ENCODE measurements around the gene TIPARP. TPM values are rescaled to one million over a fixed set of nuclear protein-coding genes. Genes with fewer than 3 reads are reported as not detected.

The TIPARP gene
- total RNA-seq, 1 experiment from 2014 or later, result 155 TPM

DNA sequence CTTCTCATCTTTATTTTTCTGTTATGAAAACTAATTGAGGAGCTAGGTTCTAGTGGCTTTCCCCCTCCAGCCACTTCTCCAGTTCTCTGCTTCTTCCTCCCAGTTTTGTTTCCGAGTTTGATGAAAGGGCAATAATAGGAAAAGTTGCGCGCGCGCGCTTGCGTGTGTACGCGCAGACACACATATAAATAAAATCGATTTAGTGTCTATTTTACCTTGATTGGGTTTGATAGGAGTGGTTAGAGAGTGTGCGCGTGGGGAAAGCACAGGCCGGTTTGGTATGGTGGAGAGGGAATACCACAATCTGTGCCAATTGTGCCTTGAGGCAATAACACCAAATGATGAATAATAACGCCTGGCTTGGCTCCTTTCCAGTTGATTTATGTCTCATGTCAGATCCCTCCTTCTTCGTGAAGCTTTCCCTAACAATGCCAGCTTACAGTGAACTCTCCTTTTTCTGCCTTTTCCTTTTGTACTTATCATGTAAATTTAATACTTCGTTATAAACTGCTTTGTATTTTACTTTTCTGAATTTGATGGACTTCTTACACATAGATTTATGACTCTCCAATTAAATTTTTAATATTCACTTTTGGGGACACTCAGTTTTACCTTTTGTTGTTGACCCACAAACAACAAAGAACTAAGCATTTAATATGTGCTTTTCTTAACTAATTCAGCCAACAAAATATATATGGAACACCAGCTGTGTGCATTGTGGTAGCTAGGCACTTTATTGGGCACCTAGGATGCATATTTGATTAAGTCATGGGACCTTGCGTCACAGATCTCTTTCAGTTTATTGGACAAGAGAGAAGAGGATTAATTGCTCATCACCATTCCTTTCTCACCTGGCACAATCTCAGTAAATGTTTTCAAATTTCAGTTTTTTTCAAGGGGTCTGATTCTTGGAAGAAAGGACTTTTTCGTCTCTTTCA is 1.7 kb downstream of the TIPARP start:
- DNase-seq (ENCODE audit: low read depth), result peak; percentile 96

DNA sequence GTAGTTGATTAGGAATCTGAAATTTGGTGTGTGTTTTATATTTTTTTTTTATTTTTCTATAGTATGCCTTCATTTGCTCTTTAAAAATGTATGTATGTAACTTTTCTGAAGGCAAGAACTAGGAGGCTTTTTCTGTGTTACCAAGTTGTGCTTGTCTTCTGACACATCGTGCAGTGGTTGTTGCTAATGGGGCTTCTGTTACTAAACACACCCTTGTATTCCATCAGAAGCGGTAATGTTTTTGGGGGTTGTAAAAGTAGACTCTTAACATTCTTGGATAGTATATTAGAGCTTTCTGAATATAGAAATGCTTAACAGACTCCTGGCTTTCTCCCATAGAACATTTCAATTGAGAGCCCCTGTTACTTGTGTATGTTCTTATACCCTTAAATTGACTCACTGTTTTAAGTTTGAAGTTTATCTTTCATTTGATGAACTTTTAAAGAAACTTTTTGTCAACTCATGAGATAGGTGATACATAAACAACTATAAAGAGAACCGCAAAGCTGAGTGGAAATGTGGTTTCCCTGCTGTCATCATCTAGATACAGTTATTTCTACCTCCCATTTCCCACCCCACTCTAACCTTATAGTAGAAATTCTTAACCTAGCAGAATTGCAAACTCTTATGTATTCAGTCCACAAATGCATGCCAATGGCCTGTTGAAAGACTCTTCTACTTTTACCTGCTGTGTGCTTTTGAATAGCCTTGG is 2.5 kb downstream of the TIPARP start:
- no peak for DNase-seq (ENCODE audit: low read depth)

DNA sequence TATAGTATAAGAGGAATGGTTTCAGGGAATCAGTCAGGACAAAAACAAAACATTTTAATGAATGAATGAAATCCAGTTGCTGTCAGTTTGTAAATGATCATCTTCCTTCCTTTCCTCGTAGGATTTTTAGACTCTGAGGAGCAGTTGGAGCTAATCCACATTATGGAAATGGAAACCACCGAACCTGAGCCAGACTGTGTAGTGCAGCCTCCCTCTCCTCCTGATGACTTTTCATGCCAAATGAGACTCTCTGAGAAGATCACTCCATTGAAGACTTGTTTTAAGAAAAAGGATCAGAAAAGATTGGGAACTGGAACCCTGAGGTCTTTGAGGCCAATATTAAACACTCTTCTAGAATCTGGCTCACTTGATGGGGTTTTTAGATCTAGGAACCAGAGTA is 3.1 kb downstream of the TIPARP start:
- no peak for DNase-seq (ENCODE audit: low read depth)

DNA sequence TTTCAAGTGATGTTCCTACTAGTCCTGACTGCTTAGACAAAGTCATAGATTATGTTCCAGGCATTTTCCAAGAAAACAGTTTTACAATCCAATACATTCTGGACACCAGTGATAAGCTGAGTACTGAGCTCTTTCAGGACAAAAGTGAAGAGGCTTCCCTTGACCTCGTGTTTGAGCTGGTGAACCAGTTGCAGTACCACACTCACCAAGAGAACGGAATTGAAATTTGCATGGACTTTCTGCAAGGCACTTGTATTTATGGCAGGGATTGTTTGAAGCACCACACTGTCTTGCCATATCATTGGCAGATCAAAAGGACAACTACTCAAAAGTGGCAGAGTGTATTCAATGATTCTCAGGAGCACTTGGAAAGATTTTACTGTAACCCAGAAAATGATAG is 3.8 kb downstream of the TIPARP start:
- no peak for DNase-seq (ENCODE audit: low read depth)

DNA sequence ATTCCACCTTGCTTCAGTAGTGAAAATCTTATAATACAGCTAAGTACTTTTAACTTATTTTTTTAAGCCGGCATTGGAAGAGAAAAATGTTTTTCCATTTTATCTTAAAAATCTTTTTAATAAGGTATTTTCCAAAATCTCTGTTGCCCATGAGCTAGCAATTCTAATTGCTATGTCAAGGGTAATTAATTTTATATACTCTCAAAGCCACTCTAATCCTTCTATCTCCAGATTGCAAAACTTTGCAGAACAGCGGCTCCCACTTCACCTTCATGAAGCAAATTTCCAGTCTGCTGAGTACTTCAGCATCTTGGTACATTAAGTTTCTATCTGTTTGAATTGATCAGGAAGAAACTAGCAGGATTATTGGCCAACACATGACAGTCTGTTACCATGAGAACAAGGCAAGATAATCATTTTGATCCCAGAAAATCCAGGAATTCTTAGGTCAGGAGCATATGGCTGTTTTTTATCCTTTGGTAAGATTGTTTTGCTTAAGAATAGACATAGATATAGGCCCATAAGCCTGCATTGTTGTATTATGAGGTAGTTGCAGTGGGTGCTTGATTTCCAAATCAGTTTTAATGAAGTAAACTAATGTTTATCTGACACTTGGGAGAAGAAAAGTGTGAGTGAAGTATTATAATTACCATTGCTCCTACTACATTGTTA is 6.0 kb downstream of the TIPARP start:
- DNase-seq (ENCODE audit: low read depth), result no peak

DNA sequence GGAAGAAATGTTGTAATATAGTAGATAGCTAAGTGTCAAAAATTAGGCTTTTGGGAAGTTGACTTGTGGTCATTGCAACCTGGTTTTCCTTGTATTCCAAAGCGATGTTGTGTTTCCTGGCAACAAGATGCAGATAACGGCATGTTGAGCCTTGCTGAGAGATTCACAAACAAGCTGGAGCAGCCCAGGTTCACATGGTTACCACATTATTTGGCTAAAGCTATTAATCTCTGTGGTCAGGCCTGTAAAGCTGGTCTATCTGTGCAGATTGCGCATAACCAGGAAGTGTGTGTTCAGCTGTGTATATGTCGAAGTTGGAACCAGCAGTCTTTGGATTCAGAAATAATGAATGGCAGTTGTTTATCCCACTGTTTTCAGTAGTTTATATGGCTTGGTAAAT is 6.6 kb downstream of the TIPARP start:
- peak; percentile 97 for DNase-seq (ENCODE audit: low read depth)

DNA sequence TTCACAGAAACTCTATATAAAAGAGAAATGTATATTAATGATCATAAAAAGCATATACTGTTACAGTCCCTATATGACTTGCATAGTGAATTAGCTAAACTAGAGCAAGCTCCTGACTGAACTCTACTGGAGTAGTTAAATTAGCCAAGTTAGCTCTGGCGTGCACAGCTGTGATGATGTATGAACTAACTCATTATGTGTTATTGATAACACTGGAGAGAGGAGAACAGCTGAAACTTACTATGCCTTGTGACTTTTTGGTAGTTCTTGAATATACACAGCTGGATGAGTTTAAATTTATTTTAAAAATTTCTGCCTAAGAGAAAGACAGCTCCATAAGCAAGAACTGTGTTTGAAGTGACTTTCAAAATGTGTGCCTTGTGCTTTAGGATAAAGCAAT is 8.1 kb downstream of the TIPARP start:
- DNase-seq (ENCODE audit: low read depth), result no peak

DNA sequence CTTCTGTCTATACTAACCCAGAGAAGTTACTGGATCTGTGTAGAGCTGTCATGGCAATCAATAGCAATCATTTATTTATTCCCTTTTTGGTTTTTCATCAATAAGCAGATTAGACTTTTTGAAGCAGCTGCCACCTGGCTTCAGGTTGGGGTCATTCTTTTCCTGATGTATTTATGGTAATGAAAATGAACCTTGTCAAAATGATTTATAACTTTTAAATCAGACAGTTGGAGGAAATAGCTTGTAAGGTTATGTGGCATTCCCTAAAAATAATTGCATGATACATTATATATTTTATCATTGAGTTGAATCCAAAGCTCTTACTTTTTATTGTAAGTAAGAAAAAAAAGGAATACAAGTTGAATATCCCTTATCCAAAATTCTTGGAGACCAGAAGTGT is 8.6 kb downstream of the TIPARP start:
- no peak for DNase-seq (ENCODE audit: low read depth)

DNA sequence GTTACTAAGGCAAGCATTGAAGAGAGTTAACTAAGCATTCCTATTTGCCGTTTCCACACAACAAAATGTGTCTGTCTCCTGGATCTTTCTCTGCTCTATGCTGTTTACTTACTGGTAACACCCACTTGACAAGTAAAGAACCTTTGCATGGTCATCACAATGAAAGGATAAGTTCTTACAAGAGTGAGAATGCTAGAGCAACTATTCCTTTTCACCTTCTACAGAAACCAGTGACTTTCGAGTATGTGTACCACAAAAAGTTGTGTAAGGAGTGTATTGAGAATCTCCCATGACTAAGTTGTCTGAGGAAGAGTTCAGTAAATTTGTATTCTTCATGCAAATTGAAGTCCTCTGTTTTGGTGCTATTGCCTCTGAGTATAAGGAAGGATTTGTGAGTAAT is 10.8 kb downstream of the TIPARP start:
- DNase-seq (ENCODE audit: low read depth), result no peak

DNA sequence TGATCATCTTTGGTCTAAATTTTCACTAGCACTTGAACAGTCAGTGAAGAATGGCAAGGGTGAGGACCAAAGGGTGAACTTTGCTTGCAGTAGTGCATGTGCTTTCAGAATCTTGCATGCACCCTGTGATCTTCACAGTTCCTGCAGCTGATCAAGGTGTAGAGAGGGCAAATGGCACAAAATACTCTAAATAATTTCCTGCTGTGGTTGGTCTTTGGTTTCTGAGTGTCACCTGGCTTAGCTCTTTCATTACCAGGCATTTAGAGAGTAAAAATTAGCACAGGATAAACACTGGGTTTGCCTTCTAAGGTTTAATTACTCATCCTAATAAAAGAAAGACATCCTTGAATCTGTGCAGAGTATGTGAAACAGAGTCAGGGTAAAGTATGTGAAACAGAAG is 11.4 kb downstream of the TIPARP start:
- no peak for DNase-seq (ENCODE audit: low read depth)

DNA sequence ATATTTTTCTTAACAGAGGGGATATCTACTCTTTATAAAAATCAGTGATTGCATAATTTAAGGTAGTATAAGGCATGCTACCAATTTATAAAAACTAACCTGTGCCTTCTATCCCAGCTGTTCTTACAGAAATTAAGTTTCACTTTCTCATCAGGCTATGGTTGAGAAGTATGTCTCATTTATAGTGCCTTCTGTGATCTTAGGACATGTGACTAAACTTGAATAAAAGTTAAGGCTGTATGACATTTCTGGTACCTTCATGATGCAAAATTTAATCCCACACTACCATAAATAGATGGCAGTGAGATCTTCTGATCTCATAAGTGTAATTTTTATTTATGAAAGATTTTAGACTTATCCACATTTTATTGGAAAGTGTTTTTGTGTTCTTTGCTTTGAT is 12.6 kb downstream of the TIPARP start:
- no peak for DNase-seq (ENCODE audit: low read depth)

DNA sequence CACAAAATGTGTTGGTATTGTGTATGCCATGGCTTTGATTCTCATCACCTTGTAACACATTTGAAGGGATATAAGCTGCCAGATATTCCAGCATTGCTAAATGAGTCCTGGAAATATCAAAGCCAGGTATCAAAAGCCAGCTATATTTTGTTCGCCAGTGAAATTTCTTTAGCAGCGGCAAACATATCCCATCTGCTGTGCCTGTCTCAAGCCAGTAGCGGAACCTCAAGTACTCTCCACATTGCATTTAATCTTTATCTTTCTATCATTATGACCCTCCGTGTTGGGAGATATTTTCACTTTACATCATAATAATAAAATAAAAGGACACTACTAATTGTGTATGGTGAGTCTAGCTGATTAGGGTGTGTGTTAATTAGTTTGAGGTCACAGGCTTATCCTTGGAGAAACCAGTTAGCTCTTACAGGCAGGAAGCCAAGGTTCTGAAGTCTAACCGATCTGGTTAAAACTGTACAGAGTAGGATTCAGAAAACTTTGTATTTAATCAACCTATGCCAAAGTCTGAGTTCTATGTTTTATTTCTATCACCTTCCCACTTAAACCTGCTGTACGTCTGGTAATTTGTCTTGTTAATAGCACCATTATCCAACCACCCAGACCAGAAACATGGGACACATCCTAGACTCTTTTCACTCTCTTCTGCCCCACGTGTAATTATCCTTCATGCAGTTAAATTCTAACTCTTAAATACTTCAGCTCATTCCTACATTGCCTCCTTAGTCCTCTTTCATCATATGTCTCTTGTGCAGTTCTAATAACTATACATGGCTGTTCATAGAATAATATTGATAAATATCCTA is 14.5 kb downstream of the TIPARP start:
- no peak for DNase-seq (ENCODE audit: low read depth)

DNA sequence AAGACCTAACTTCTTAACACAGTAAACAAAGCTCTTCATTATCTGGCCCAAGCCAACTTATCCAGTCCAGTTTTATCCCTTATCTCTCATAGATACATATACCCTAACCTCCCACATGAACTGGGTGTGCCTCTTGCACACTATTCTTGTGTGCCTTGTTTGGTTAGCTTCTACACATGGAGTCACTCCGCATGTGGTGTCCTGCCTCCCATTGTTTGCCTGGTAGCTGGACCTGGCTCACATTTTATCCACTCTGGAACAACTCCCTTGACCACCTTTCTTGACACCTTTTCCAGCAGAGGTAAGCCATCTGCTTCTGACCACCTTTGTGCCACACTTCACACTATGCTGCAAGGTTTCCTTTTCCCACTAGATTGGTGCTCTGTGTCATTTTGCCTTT is 15.2 kb downstream of the TIPARP start:
- no peak for DNase-seq (ENCODE audit: low read depth)

DNA sequence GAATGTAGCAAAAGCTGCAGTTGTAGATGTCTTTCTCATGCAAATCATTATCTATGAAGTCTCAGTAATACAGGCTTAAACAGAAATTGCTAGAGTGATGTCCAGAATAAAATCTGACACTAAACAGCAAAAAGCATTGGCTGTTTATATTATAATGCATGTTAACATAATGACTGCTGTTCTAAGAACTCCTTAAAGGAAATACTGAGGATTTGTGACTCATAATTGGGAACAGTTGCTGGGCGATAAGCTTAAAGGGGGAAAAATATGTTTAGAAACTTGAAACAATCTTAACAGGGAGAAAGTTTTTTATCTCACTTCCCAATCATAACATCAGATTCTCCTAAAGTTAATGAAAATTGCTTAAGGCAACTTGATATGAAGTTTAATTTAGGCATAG is 17.5 kb downstream of the TIPARP start:
- DNase-seq (ENCODE audit: low read depth), result peak; percentile 77

DNA sequence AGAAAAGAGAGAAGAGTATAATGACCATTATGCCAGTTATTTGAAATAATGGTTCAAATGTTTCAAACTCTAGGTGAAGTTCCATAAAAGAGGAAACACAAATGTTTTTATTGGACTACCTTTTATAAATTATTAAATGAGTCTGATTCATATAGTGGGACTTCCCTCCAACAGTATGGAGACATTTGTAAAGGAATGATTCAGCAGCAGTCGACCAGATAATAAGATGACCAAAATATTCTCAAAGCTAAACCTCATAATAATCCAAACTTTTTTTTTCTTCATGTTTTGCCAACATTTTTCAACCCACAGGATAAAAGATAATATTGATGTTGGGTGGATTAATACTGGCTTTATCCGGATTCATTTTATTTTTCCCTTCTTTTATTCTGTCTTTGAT is 18.8 kb downstream of the TIPARP start:
- DNase-seq (ENCODE audit: low read depth), result no peak

DNA sequence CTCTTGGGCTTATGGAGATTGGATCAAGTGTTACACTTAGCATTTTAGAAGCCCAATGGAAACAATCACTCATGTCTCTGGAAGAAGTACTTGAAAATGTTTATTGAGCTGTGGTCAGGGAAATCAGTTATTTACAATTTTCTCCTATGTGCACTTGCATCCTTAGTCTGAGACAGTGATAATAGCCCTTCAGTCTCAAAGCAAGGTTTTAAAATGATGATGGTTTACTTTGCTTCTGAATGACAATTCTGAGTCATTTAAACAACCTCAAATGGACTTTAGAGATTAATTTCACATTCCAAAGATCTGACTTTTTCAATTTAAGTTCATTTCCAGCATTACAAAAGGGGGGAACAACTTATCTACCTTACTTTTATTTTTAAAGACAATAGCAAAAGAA is 20.1 kb downstream of the TIPARP start:
- no peak for DNase-seq (ENCODE audit: low read depth)

DNA sequence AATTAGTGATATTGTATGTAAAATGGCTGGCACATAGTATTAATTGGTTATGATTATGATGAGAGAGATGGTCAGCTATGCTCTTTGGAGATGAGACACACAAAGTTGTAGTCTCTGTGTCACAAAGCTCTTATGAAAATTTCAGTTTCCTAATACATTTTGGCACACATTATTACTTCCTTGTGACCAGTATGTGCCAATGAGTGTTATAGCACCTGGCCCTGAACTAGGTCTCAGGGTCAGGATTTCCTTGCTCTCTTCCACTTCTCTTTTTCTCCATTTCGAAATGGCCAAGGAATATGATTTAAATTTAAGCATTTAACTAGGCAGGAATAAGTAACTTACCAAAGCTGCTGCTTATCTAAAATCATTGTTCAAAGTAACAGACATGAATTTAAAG is 28.0 kb downstream of the TIPARP start:
- no peak for DNase-seq (ENCODE audit: low read depth)

DNA sequence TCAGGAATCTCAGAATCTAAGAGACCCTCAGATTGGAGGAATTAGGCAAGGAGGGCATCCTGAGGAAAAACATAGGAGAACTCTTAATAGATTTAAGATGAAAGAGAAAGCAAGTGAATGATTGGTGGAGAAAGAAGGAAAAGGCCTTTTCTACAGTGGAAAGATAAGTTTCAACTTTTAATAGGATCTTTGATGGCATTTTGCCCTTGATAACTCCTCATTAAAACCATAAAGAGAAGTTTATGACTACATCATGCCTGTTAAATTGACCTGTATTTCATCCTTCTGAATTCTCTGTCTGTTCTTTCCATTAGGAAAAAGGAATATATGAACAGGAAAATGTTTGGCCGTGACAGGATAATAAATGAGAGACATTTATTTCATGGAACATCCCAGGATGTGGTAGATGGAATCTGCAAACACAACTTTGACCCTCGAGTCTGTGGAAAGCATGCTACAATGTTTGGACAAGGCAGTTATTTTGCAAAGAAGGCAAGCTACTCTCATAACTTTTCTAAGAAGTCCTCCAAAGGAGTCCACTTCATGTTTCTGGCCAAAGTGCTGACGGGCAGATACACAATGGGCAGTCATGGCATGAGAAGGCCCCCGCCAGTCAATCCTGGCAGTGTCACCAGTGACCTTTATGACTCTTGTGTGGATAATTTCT is 30.1 kb downstream of the TIPARP start:
- no peak for DNase-seq (ENCODE audit: low read depth)

DNA sequence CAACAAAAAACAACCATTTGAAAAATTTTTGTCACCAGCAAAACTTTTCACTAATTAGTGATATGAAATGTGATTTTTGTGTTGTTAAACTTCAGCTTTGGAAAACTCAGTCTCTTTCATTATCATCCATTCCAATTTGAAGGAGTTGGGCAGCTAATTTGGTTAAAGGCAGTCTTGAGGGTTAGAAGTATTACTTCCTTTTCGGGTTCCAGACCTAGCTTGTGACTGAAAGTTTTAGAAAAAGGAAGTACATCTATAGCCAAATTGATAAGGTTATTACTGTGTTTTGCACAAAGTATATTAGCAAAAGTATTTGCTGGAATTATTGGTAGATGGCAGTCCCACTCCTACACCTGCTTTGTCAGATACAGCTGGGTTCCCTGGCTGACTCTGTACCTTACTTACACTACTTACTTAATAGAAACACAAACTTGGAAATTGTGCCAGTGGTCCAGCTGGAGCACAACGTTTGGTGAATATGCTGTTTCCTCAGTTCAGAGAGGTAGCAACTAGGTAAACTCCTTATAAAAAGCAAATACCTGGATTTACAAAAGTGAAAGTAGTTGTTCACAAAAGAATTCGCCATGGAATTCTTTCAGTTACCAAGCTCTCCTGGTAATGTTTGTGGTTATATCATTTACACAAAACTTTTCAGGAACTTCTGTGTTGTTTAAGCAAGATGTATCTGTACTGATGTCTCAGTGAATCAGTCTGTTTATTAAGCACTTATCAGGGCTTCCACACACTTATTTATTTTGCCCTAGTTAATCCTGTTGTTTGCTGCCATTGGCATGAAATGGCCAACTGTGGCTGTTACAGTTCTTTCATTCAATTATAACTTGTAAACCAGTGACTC is 31.6 kb downstream of the TIPARP start:
- DNase-seq (ENCODE audit: low read depth), result no peak

DNA sequence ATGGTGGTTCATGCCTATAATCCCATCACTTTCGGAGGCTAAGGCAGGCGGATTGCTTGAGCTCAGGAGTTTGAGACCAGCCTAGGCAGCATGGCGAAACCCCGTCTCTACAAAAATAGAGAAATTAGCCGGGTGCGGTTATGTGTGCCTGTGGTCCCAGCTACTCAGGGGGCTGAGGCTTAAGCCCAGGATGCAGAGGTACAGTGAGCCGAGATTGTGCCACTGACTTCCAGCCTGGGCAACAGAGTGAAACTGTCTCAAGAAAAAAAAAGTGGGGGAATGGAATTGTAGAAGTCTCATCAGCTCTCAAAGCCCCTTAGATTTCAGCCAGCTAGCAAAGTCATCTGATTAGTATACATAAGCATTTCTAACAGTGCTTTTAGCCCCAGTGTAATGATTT is 33.2 kb downstream of the TIPARP start:
- no peak for DNase-seq (ENCODE audit: low read depth)
